ENCODE data around the gene CLECL1.

The CLECL1 gene

GRCh38 chr12:9732921-9733461 lies at the start of gene CLECL1:
Gene CLECL1 (minus strand): TSS chr12:9733097.
- DNase-seq: no peak

DNA sequence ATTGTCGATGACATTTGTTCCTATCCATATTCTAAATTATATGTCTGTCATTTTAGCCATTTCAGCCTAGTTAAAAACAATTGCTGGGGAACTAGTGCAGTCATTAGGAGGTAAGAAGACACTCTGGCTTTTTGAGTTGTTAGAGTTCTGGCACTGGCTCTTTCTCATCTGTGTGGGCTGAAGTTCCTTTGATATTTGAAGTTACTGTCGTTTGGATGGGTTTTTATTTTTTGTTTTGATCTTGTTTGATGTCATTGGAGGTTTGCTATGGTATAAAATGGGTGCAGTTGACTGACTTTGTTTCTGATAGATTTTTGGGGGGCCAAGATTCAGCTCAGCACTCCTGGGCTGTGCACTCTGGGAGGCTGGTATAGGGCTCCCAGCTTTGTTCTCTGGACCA lies 48.5 kb upstream of the CLECL1 start:
- no peak for DNase-seq

- no peak for DNase-seq
Observed at GRCh38 chr12:9779209-9779608, 46.3 kb upstream of the CLECL1 start.

DNA sequence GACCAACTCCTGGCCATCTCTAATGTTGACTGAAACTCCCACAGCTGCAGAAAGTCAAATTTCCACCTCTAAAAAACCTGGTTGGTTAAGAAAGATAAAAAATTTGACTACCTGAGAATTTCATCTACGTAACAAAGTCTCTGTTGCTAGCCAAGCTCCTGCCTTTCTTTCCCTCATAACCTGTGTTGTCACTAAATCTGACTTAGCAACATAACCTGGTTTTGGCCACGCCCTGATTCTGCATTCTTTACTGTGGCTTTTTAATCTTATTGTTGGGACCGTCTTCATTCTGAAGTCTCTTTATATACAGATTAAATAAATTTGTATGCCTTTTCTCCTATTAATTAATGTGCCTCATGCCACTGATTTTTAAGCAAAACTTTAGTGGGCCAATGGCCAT lies 43.9 kb upstream of the CLECL1 start:
- DNase-seq: no peak

GRCh38 chr12:9773216-9773877 lies 40.5 kb upstream of the CLECL1 start:
- no peak for DNase-seq

GRCh38 chr12:9763025-9763424 lies 30.1 kb upstream of the CLECL1 start:
- DNase-seq: no peak

- DNase-seq: no peak
Observed at GRCh38 chr12:9762369-9762768, 29.5 kb upstream of the CLECL1 start.

DNA sequence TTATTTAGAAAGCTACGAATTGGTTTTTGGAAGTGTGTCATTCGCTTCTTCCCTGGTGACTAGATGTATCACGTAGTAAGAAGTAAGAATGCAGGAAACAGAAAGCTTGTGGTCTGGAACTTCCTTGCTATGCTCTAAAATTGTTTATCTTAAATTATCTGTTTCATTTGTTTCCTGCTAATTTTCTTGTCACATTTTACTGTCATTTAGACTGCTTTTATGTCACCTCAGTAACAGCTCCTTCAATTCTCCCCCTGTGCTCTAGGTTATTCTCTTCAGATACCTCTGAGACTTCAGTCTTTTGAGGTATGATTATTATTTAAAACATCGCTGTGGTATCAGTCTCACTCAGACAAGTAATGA lies 28.5 kb upstream of the CLECL1 start:
- no peak for DNase-seq

DNA sequence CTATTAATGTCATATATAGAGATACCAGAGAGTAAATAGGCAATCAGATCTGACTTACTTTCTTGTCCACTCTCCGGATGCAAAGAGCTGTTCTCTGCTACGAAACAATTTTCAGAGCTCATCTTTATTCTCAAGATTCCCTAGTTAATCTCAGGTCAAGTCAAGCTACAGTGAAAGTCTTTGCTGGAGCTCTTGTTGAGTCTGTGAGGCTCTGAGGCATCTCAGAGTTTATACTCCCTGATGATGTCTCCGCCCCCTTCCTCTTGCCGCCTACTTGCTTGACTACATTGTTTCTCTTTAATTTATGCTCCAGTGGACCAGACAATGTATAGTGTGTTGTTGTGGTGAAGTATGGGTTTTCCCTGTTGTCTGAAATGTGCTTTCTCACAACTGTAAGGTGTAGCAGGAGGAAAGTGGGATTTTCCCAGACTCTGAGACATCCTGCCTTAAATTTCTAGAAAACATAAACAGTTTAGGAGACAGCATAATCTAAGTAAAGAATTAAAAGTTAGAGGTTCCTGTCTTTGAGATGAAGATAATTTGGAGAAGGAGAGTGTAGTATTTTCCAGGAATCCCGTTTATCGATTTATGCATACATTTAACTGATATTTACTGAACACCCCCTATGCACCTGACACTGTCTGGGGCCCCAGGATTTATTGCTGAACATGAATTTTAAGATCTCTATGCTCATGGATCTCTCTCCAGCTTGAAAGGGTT lies 28.0 kb upstream of the CLECL1 start, which contains the start of gene CD69:
TSS of gene CD69 (minus strand) at position 203 of the 720 bp plus-strand sequence. CDS start at position 122, 81 bp downstream.
- DNase-seq: no peak

GRCh38 chr12:9760120-9760519 lies 27.2 kb upstream of the CLECL1 start:
- DNase-seq: no peak

DNA sequence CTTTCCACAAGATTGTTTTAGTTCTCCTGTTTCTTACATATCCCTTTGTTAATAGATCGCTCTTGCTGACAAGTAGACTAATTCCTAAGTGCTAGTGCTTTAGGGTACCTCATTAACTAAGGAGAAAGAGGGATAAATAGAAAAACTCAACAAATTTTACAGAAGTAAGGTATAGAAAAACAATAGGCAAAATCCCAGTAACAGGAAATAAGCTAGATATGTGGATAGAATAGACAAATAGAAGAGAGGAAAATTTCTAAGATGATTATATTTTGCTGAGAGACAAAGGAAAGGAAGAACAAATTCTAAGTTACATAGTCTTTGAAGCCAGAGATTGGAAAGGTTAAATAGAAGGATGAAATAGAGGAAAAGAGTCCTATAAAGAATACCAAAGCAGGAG lies 26.8 kb upstream of the CLECL1 start:
- no peak for DNase-seq

- no peak for DNase-seq
Observed at GRCh38 chr12:9758119-9758518, 25.2 kb upstream of the CLECL1 start.

GRCh38 chr12:9757433-9758025 lies 24.6 kb upstream of the CLECL1 start:
- no peak for DNase-seq

- no peak for DNase-seq
Observed at GRCh38 chr12:9756706-9757105, 23.8 kb upstream of the CLECL1 start.

GRCh38 chr12:9756170-9756569 lies 23.3 kb upstream of the CLECL1 start:
- DNase-seq: no peak

GRCh38 chr12:9755567-9755966 lies 22.7 kb upstream of the CLECL1 start:
- DNase-seq: no peak

GRCh38 chr12:9755035-9755434 lies 22.1 kb upstream of the CLECL1 start:
- DNase-seq: no peak

- DNase-seq: no peak
Observed at GRCh38 chr12:9754099-9754927, 21.4 kb upstream of the CLECL1 start.

GRCh38 chr12:9753498-9753897 lies 20.6 kb upstream of the CLECL1 start:
- DNase-seq: no peak

GRCh38 chr12:9753073-9753472 lies 20.2 kb upstream of the CLECL1 start:
- DNase-seq: no peak

- no peak for DNase-seq
Observed at GRCh38 chr12:9752145-9752933, 19.4 kb upstream of the CLECL1 start.

Data from SW 1271 (cell line).